Endodermal cell (in vitro differentiated cells): ENCODE results near the gene GAREM1. TPM values are rescaled to one million over a fixed set of nuclear protein-coding genes. Genes with fewer than 3 reads are reported as not detected.

Experiments used
- DNase-seq: peaks from one replicate; pipeline ENCODE4 v3.0.0-alpha.2; 2017
- H3K27ac ChIP-seq: 2 replicates; pipeline ENCODE4 v1.5.1; 2013; ENCODE audit warnings: mild to moderate bottlenecking, low read depth, low read length, moderate library complexity
- H3K27me3 ChIP-seq: 2 replicates; pipeline ENCODE4 v1.6.1; 2013; ENCODE audit warnings: mild to moderate bottlenecking, low read length, moderate library complexity; ENCODE audit not compliant: insufficient read depth, control insufficient read depth, poor library complexity, severe bottlenecking
- H3K36me3 ChIP-seq: 2 replicates; pipeline ENCODE4 v1.7.0; 2013; ENCODE audit warnings: mild to moderate bottlenecking, low read length, moderate library complexity; ENCODE audit not compliant: control insufficient read depth, insufficient read depth
- H3K4me1 ChIP-seq: one replicate; pipeline ENCODE4 v1.7.0; 2013; ENCODE audit warnings: low read length; ENCODE audit not compliant: control insufficient read depth, insufficient read depth
- H3K4me3 ChIP-seq: 2 replicates; pipeline ENCODE4 v1.5.1; 2013; ENCODE audit warnings: mild to moderate bottlenecking, low read length, moderate library complexity
- H3K9ac ChIP-seq: 2 replicates; pipeline ENCODE4 v1.6.1; 2013; ENCODE audit warnings: mild to moderate bottlenecking, low read length, moderate library complexity; ENCODE audit not compliant: poor library complexity, severe bottlenecking; ENCODE audit errors: extremely low read depth
- H3K9me3 ChIP-seq: 2 replicates; pipeline ENCODE4 v1.6.1; 2013; ENCODE audit warnings: mild to moderate bottlenecking, low read length, moderate library complexity; ENCODE audit not compliant: control insufficient read depth
- H3K27ac Mint-ChIP-seq: 2 replicates; pipeline ENCODE4 v1.8.0; 2020; ENCODE audit warnings: mixed read lengths
- H3K27me3 Mint-ChIP-seq: 2 replicates; pipeline ENCODE4 v1.8.0; 2021; ENCODE audit warnings: mild to moderate bottlenecking, mixed read lengths; ENCODE audit not compliant: insufficient read depth
- H3K36me3 Mint-ChIP-seq: 2 replicates; pipeline ENCODE4 v1.8.0; 2020; ENCODE audit warnings: low read depth, mixed read lengths
- H3K4me1 Mint-ChIP-seq: 2 replicates; pipeline ENCODE4 v1.8.0; 2020; ENCODE audit warnings: mixed read lengths
- H3K4me3 Mint-ChIP-seq: 2 replicates; pipeline ENCODE4 v1.8.0; 2020; ENCODE audit warnings: mild to moderate bottlenecking, moderate library complexity, mixed read lengths
- H3K9me3 Mint-ChIP-seq: 2 replicates; pipeline ENCODE4 v1.8.0; 2020; ENCODE audit warnings: mild to moderate bottlenecking, mixed read lengths
- CTCF ChIP-seq: fragments of 200-600 bp; sonication (generic); conservative IDR thresholded peaks from 2 replicates; pipeline ENCODE4 v1.5.0; 2021; ENCODE audit warnings: antibody characterized with exemption, mild to moderate bottlenecking
- WGBS, 2 experiments: methylation state at CpG; one replicate each; pipeline versions ENCODE4 v1.1.5 to v1.1.7; 2013; ENCODE audit warnings: missing lambda C conversion rate in 2 of 2, mixed read lengths in 1 of 2; ENCODE audit not compliant: insufficient coverage in 1 of 2, insufficient read length in 1 of 2; 5-methylcytosine and 5-hydroxymethylcytosine counted together
- total RNA-seq, 2 donors: library from RNA; stranded (reverse); fragmentation: NEBNext Ultra II Directional in 1 of 2; extraction: Animal tissue kit (Norgen Biotek cat#: 25700) in 1 of 2; gene quantifications; 2 replicates in 1 of 2; 3 replicates in 1 of 2; pipeline ENCODE4 v1.2.1, GENCODE V29; 2021

Gene GAREM1
- total RNA-seq, 2 donors from 2014 or later = 9.2 to 9.4 TPM

- no peak overlapping the region for H3K4me3 Mint-ChIP-seq
- no peak for DNase-seq
- Histone ChIP-seq H3K27ac (peak overlapping the region; percentile 39), H3K9ac (no peak overlapping the region), H3K36me3 (no peaks in the 10 kb centered on the region), H3K27me3 (no peaks in the 10 kb centered on the region), H3K4me3 (no peak overlapping the region), H3K9me3 (no peaks in the 10 kb centered on the region), H3K4me1 (no peaks in the 10 kb centered on the region)
- WGBS, 2 experiments = 27 to 77% methylated on average over 1 to 3 of the region's 3 CpGs
- H3K27me3 Mint-ChIP-seq = no peaks in the 10 kb centered on the region
- H3K4me1 Mint-ChIP-seq = peaks cover 5% of the 10 kb centered on the region
- H3K36me3 Mint-ChIP-seq = no peaks in the 10 kb centered on the region
- no peak overlapping the region for H3K27ac Mint-ChIP-seq
- H3K9me3 Mint-ChIP-seq = no peaks in the 10 kb centered on the region
- no peak for TF ChIP-seq CTCF
Measured at GRCh38 chr18:32326450-32327308, 144.0 kb downstream of the GAREM1 start.

GRCh38 chr18:32324181-32324580 is 146.5 kb downstream of the GAREM1 start:
- 92 to 100% methylated on average over 2 to 4 of the region's 4 CpGs for WGBS, 2 experiments
- Histone ChIP-seq H3K4me3 (no peak overlapping the region), H3K27ac (no peak overlapping the region), H3K4me1 (no peaks in the 10 kb centered on the region), H3K9me3 (no peaks in the 10 kb centered on the region), H3K27me3 (no peaks in the 10 kb centered on the region), H3K36me3 (no peaks in the 10 kb centered on the region), H3K9ac (no peak overlapping the region)
- no peak for TF ChIP-seq CTCF
- no peaks in the 10 kb centered on the region for H3K27me3 Mint-ChIP-seq
- no peak overlapping the region for H3K27ac Mint-ChIP-seq
- no peak for DNase-seq
- H3K9me3 Mint-ChIP-seq = no peaks in the 10 kb centered on the region
- no peak overlapping the region for H3K4me3 Mint-ChIP-seq
- no peaks in the 10 kb centered on the region for H3K36me3 Mint-ChIP-seq
- peaks cover 5% of the 10 kb centered on the region for H3K4me1 Mint-ChIP-seq

- 91% methylated on average over 1 of the region's 1 CpG; no CpG with 5 or more reads in 1 of the 2 experiments for WGBS, 2 experiments
- Histone ChIP-seq H3K27me3 (no peaks in the 10 kb centered on the region), H3K9me3 (no peaks in the 10 kb centered on the region), H3K4me1 (no peaks in the 10 kb centered on the region), H3K4me3 (no peak overlapping the region), H3K9ac (no peak overlapping the region), H3K36me3 (no peaks in the 10 kb centered on the region), H3K27ac (no peak overlapping the region)
- H3K27me3 Mint-ChIP-seq = no peaks in the 10 kb centered on the region
- DNase-seq = no peak
- peaks cover 4% of the 10 kb centered on the region for H3K4me1 Mint-ChIP-seq
- H3K36me3 Mint-ChIP-seq = no peaks in the 10 kb centered on the region
- no peak overlapping the region for H3K27ac Mint-ChIP-seq
- TF ChIP-seq CTCF = no peak
- no peaks in the 10 kb centered on the region for H3K9me3 Mint-ChIP-seq
- H3K4me3 Mint-ChIP-seq = no peak overlapping the region
Measured at GRCh38 chr18:32321826-32322225, 148.9 kb downstream of the GAREM1 start.
